ENCODE results near the gene FAM209B.

- TF ChIP-seq POLR2A (IDR thresholded peaks at IDR 0.05) (no peak), CTCF (IDR thresholded peaks at IDR 0.05) (no peak), POLR2AphosphoS5 (IDR thresholded peaks at IDR 0.05; ENCODE audit: insufficient read depth in 1 of 2, low read depth in 1 of 2) (no peak)
Observed at GRCh38 chr20:56573986-56574385, 40.9 kb downstream of the FAM209B start.
